ENCODE results near the gene DPM3. TPM values are rescaled to one million over a fixed set of nuclear protein-coding genes. Genes with fewer than 3 reads are reported as not detected.
A peak's percentile ranks its signal among the peaks of the same experiment; 100 is the strongest.

DPM3 gene
- total and polyA plus RNA-seq, 9 of the 15 experiments (the other 6 are each of a cell fraction or from before 2014, with no cell fraction given), result 3.7 to 120 (median 36.4) TPM

DNA sequence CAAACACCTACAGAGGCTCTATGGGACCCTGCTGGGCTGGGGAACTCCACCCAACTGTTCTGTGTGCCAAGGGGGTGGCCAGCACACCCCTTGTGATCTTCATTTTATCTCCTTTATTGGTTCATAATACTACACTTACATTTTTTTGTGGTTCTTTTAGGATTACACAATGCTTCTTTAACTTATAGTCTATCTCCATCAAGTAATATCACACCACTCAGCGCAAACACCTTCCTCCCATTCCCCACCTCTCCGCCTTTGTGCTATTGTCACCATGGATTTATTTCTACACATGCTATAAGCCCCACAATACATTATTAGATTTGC, 45.7 kb downstream of the DPM3 start:
- peak; percentile 64 for TF ChIP-seq CEBPB (tag; IDR thresholded peaks at IDR 0.05)
- no peak for TF ChIP-seq NR2C2 (CRISPR knock-in tag; IDR thresholded peaks at IDR 0.05)
- no peak for TF ChIP-seq NR2C2 (tag; IDR thresholded peaks at IDR 0.05)
- TF ChIP-seq, protein P1, sequence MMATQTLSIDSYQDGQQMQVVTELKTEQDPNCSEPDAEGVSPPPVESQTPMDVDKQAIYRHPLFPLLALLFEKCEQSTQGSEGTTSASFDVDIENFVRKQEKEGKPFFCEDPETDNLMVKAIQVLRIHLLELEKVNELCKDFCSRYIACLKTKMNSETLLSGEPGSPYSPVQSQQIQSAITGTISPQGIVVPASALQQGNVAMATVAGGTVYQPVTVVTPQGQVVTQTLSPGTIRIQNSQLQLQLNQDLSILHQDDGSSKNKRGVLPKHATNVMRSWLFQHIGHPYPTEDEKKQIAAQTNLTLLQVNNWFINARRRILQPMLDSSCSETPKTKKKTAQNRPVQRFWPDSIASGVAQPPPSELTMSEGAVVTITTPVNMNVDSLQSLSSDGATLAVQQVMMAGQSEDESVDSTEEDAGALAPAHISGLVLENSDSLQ (IDR thresholded peaks at IDR 0.05), result no peak
- TF ChIP-seq, protein P2, sequence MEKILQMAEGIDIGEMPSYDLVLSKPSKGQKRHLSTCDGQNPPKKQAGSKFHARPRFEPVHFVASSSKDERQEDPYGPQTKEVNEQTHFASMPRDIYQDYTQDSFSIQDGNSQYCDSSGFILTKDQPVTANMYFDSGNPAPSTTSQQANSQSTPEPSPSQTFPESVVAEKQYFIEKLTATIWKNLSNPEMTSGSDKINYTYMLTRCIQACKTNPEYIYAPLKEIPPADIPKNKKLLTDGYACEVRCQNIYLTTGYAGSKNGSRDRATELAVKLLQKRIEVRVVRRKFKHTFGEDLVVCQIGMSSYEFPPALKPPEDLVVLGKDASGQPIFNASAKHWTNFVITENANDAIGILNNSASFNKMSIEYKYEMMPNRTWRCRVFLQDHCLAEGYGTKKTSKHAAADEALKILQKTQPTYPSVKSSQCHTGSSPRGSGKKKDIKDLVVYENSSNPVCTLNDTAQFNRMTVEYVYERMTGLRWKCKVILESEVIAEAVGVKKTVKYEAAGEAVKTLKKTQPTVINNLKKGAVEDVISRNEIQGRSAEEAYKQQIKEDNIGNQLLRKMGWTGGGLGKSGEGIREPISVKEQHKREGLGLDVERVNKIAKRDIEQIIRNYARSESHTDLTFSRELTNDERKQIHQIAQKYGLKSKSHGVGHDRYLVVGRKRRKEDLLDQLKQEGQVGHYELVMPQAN (IDR thresholded peaks at IDR 0.05; ENCODE audit: borderline replicate concordance), result no peak
- TF ChIP-seq CEBPG (CRISPR knock-in tag; IDR thresholded peaks at IDR 0.05), result no peak
- peak; percentile 38 to 54; a peak in 2 of 4 replicates for TF ChIP-seq CEBPG (tag; conservative IDR thresholded peaks at IDR 0.05 in 1 of 2, IDR thresholded peaks at IDR 0.05 in 1 of 2)
- TF ChIP-seq RBBP5 (IDR thresholded peaks at IDR 0.05; ENCODE audit: borderline replicate concordance, insufficient read depth, low read length, poor library complexity, severe bottlenecking), result no peak
- TF ChIP-seq NR2F6 (CRISPR knock-in tag; IDR thresholded peaks at IDR 0.05), result no peak
- TF ChIP-seq, protein P3, sequence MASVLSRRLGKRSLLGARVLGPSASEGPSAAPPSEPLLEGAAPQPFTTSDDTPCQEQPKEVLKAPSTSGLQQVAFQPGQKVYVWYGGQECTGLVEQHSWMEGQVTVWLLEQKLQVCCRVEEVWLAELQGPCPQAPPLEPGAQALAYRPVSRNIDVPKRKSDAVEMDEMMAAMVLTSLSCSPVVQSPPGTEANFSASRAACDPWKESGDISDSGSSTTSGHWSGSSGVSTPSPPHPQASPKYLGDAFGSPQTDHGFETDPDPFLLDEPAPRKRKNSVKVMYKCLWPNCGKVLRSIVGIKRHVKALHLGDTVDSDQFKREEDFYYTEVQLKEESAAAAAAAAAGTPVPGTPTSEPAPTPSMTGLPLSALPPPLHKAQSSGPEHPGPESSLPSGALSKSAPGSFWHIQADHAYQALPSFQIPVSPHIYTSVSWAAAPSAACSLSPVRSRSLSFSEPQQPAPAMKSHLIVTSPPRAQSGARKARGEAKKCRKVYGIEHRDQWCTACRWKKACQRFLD (CRISPR knock-in tag; IDR thresholded peaks at IDR 0.05), result no peak
- TF ChIP-seq, protein P4, sequence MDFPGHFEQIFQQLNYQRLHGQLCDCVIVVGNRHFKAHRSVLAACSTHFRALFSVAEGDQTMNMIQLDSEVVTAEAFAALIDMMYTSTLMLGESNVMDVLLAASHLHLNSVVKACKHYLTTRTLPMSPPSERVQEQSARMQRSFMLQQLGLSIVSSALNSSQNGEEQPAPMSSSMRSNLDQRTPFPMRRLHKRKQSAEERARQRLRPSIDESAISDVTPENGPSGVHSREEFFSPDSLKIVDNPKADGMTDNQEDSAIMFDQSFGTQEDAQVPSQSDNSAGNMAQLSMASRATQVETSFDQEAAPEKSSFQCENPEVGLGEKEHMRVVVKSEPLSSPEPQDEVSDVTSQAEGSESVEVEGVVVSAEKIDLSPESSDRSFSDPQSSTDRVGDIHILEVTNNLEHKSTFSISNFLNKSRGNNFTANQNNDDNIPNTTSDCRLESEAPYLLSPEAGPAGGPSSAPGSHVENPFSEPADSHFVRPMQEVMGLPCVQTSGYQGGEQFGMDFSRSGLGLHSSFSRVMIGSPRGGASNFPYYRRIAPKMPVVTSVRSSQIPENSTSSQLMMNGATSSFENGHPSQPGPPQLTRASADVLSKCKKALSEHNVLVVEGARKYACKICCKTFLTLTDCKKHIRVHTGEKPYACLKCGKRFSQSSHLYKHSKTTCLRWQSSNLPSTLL (IDR thresholded peaks at IDR 0.05), result no peak
- TF ChIP-seq BCL6 (CRISPR knock-in tag; IDR thresholded peaks at IDR 0.05), result no peak
- DNase-seq (ENCODE audit: extremely low read depth in 1 of 4, low spot score in 3 of 4) (no peak), FAIRE-seq (no peak), ATAC-seq (no peak)
- Histone ChIP-seq H3K79me2 (ENCODE audit: control insufficient read depth, insufficient read depth, low read length) (no peaks in the 10 kb centered on the region), H3K27ac (ENCODE audit: extremely low read depth, low read depth, low read length) (no peak overlapping the region), H3K4me1 (replicated peaks in 1 of 2; ENCODE audit: control insufficient read depth in 2 of 2, insufficient read depth in 2 of 2, low read length in 2 of 2) (peaks cover 12 to 22% of the 10 kb centered on the region in 2 experiments; a peak in 4 of 5 replicates), H3K27me3 (ENCODE audit: control insufficient read depth in 2 of 2, insufficient read depth in 2 of 2, low read length in 2 of 2) (peaks cover 0 to 3% of the 10 kb centered on the region in 2 experiments; a peak in 1 of 5 replicates), H3K9me1 (ENCODE audit: control insufficient read depth, insufficient read depth, low read length) (peaks cover 5% of the 10 kb centered on the region), H3K9me3 (replicated peaks; ENCODE audit: control insufficient read depth, insufficient read depth, low read depth, low read length) (no peaks in the 10 kb centered on the region), H2AFZ (ENCODE audit: low read depth, low read length) (no peak overlapping the region), H3K4me2 (ENCODE audit: insufficient read depth, low read length) (no peak overlapping the region), H3K9ac (ENCODE audit: insufficient read depth in 1 of 2, low read depth in 2 of 2, low read length in 2 of 2) (no peak overlapping the region), H4K20me1 (replicated peaks; ENCODE audit: control insufficient read depth, insufficient read depth, low read length) (no peaks in the 10 kb centered on the region), H3K36me3 (ENCODE audit: control insufficient read depth, insufficient read depth, low read length) (no peaks in the 10 kb centered on the region), H3K4me3 (no peak overlapping the region)
- in situ Hi-C loops (cut with MboI), result loop anchor here (5.0 to 10.0 kb wide), 2 partner anchors 73 to 500 kb away; no protein-coding TSS in a partner anchor
- ChIA-PET POLR2A (interaction anchor here (1.3 kb wide), 1 partner anchor 36 kb away, joined by 5 read pairs; no protein-coding TSS in a partner anchor), CTCF (ENCODE audit: low intra/inter-chr PET ratio) (interaction anchor here (0.8 to 4.1 kb wide), 4 partner anchors 67 to 113 kb away, joined by 3 to 59 read pairs (median 4); partner anchors contain the start of genes THBS3 and TRIM46)
- WGBS (ENCODE audit: insufficient coverage, low coverage, missing lambda C conversion rate), result 23% methylated on average over 2 of the region's 2 CpGs
- BruUV-seq (replicated peaks), result no TSS peak
- intact Hi-C loops (cut with micrococcal nuclease), result loop anchor here (2.0 to 10.0 kb wide), 2 partner anchors 46 to 500 kb away; partner anchors contain the start of gene DPM3

All from K562 (cell line).